ENCODE data around the gene BBX.

The BBX gene

DNA sequence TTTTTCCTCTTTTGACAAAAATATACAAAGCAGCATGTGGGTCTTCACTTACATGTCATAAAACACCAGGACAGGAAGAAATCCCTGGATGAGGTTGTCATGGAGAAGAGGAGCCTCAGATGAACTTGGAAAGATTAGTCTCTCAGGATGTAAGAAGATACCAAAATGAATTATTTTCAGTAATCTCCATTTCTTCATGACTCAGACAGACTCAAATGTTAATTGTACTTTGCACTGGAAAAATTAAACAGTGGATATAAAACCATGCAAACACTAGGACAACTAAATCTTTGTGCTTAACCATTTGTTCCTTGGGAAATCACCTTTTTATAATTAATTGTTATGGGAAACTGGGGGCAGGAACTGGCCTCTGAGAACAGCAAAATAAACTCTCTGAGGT lies 331.1 kb downstream of the BBX start:
- DNase-seq: no peak
- H3K27me3 ChIP-seq: no peaks in the 10 kb centered on the region; the same call in 1 of the 2 replicates
- no peak for TF ChIP-seq CTCF (IDR thresholded peaks at IDR 0.05; ENCODE audit: low read depth, low read length)
- H3K4me1 ChIP-seq: no peaks in the 10 kb centered on the region
- no peaks in the 10 kb centered on the region for H3K9me3 ChIP-seq
- H3K36me3 ChIP-seq: no peaks in the 10 kb centered on the region; the same call in 1 of the 2 replicates
- no peak overlapping the region for H3K4me3 ChIP-seq (ENCODE audit: low read depth, low read length)

DNA sequence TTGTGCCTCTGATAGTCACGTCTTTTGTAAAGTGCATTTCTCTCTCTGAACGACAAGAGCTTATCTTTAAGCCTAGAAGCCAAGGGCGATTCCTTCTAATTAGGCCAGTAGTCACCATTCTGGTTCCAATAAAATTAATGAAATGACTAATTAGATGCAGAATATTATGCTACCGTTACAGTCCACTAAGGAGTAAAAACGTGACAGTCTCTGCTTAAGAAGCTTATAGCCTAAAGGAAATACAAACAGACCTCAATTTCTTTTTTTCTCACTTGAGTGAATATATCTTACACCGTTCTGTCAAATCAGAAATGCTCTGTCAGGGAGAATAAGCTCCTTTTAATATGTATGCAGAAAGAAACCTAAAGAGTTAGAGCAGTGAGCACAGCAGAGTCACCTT lies 332.0 kb downstream of the BBX start:
- Histone ChIP-seq H3K9me3 (no peaks in the 10 kb centered on the region), H3K36me3 (no peaks in the 10 kb centered on the region; the same call in 1 of the 2 replicates), H3K27me3 (no peaks in the 10 kb centered on the region; the same call in 1 of the 2 replicates), H3K4me1 (no peaks in the 10 kb centered on the region), H3K4me3 (ENCODE audit: low read depth, low read length) (no peak overlapping the region)
- no peak for DNase-seq
- TF ChIP-seq CTCF (IDR thresholded peaks at IDR 0.05; ENCODE audit: low read depth, low read length): no peak

DNA sequence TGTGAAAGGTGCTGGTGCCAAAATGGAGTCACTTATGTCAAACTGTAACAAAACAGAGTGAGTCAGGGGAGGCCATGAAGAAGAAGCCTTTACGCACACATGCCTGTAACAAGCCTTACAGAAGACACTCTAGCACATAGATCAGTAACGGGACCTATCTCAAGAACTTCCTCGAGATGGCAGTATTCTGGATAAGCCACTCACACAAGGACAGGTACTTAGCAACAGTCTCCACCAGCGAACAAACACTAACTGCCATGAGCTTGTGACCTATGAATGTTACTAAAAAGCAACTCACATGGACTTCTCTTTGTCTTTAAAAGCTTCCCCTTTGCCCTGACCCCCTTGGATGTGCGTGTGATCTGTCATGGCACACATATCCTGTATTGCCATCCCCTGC lies 332.9 kb downstream of the BBX start:
- peak; percentile 66 for TF ChIP-seq CTCF (IDR thresholded peaks at IDR 0.05; ENCODE audit: low read depth, low read length)
- no peak overlapping the region for H3K4me3 ChIP-seq (ENCODE audit: low read depth, low read length)
- H3K27me3 ChIP-seq: no peaks in the 10 kb centered on the region
- H3K4me1 ChIP-seq: no peaks in the 10 kb centered on the region
- no peaks in the 10 kb centered on the region for H3K9me3 ChIP-seq
- DNase-seq: peak; percentile 15
- H3K36me3 ChIP-seq: no peaks in the 10 kb centered on the region; the same call in 1 of the 2 replicates

GRCh38 chr3:107857854-107858253 lies 335.1 kb downstream of the BBX start:
- no peak overlapping the region for H3K4me3 ChIP-seq (ENCODE audit: low read depth, low read length)
- DNase-seq: no peak
- H3K36me3 ChIP-seq: no peaks in the 10 kb centered on the region; the same call in 1 of the 2 replicates
- no peaks in the 10 kb centered on the region for H3K4me1 ChIP-seq
- no peaks in the 10 kb centered on the region for H3K27me3 ChIP-seq
- no peak for TF ChIP-seq CTCF (IDR thresholded peaks at IDR 0.05; ENCODE audit: low read depth, low read length)
- no peaks in the 10 kb centered on the region for H3K9me3 ChIP-seq

DNA sequence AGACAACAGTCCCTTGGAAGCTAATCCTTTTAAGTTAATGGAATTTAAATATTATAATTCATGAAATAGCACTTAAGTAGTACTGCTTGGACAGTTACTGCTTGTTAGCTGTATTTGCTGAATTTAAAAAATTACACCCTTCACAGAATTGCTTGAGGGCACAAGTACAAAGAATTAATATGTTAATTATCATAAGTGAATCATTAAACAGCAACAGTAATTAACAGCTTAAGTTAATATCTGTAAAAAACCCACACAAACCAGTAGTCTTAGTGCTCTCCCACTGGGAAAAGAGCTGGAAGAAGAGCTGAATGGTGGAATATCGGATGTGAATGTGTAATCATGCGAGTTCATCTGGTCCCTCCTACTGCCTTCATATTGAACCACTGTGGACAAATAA lies 336.1 kb downstream of the BBX start:
- H3K4me1 ChIP-seq: no peaks in the 10 kb centered on the region
- DNase-seq: no peak
- H3K36me3 ChIP-seq: no peaks in the 10 kb centered on the region; the same call in 1 of the 2 replicates
- TF ChIP-seq CTCF (IDR thresholded peaks at IDR 0.05; ENCODE audit: low read depth, low read length): no peak
- no peaks in the 10 kb centered on the region for H3K9me3 ChIP-seq
- H3K4me3 ChIP-seq (ENCODE audit: low read depth, low read length): no peak overlapping the region
- H3K27me3 ChIP-seq: no peaks in the 10 kb centered on the region

Data from BE2C (cell line).